ENCODE data around the gene STT3A.

- no peak for TF ChIP-seq EZH2phosphoT487 (IDR thresholded peaks at IDR 0.05; ENCODE audit: low read length)
- TF ChIP-seq, protein P1, sequence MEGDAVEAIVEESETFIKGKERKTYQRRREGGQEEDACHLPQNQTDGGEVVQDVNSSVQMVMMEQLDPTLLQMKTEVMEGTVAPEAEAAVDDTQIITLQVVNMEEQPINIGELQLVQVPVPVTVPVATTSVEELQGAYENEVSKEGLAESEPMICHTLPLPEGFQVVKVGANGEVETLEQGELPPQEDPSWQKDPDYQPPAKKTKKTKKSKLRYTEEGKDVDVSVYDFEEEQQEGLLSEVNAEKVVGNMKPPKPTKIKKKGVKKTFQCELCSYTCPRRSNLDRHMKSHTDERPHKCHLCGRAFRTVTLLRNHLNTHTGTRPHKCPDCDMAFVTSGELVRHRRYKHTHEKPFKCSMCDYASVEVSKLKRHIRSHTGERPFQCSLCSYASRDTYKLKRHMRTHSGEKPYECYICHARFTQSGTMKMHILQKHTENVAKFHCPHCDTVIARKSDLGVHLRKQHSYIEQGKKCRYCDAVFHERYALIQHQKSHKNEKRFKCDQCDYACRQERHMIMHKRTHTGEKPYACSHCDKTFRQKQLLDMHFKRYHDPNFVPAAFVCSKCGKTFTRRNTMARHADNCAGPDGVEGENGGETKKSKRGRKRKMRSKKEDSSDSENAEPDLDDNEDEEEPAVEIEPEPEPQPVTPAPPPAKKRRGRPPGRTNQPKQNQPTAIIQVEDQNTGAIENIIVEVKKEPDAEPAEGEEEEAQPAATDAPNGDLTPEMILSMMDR (IDR thresholded peaks at IDR 0.05; ENCODE audit: low read length): no peak
Observed at GRCh38 chr11:125649465-125650166, 57.0 kb downstream of the STT3A start.
